ENCODE measurements around the gene SBF1.

DNA sequence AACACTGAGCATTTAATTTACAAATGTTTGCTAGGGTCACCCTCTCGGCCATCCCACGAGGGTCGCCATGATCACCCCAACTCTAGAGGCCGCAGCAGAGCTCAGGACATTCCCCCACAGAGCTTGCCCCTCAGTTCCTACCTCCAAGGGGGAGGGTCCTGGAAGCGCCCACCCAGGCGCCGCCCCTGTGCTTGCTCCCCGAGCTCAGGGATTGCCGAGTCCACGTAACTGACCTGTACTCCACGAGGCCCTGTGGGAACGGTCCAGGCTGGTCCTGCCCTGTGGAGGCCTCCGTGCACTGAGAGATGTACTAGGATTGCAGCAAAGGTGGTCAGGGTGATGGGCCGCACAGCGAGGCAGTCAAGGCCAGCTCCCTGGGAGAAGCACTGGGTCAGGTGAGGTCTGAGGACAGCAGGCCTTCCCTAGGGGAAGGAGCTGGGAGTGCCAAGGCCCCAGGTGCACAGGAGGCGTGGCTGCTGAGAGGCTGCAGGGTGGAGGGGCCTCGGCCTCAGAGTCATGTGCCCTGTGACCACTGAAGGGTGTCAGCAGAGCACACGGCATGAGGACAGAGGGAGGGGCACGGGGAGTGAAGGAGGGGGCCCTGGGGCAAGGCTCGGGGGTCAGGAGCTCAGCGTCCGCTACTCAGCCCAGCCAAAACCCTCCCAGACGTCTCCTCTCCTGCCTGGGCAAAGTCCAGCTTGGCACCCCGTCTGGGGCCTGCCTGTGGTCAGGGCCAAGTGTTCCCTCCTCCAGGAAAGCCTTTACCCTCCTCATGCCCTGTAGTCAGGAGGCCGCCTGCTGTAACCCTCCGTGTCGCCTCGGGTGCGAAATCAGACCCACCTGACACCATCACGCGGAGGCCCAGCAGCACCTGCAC is 9.4 kb upstream of the SBF1 start:
- TF ChIP-seq CTCF (IDR thresholded peaks at IDR 0.05): no peak
- no peak for TF ChIP-seq ZFX (IDR thresholded peaks at IDR 0.05; ENCODE audit: borderline replicate concordance)

Measured in 22Rv1 (cell line).